ENCODE results near the gene CCDC12.
A peak's percentile ranks its signal among the peaks of the same experiment; 100 is the strongest.

CCDC12 gene

GRCh38 chr3:46976326-46977190, at the start of gene CCDC12:
Gene CCDC12 (minus strand): TSS chr3:46976745. CDS start chr3:46976732, 13 bp downstream.
- H3K4me1 ChIP-seq (ENCODE audit: low read depth, poor library complexity, severe bottlenecking), result peaks cover 7% of the 10 kb centered on the region
- H3K4me2 ChIP-seq, result peak within 1 kb of the TSS; percentile 63
- H3K27ac ChIP-seq, result peak within 1 kb of the TSS; percentile 68
- H3K36me3 ChIP-seq (ENCODE audit: insufficient read depth), result no peaks in the 10 kb centered on the region
- H3K9ac ChIP-seq, result peak within 1 kb of the TSS; percentile 80
- peaks cover 52% of the 10 kb centered on the region for H3K79me2 ChIP-seq (ENCODE audit: insufficient read depth, low read depth)
- H4K20me1 ChIP-seq (ENCODE audit: insufficient read depth), result no peaks in the 10 kb centered on the region
- no peak within 1 kb of the TSS for H3K4me3 ChIP-seq (IDR thresholded peaks at IDR 0.05; ENCODE audit: insufficient read depth, low read depth, low read length)
- H3K27me3 ChIP-seq (ENCODE audit: insufficient read depth, low read depth), result no peaks in the 10 kb centered on the region
- no peak for TF ChIP-seq CTCF (conservative IDR thresholded peaks at IDR 0.05; ENCODE audit: low read depth, low read length)
- peak within 1 kb of the TSS; percentile 41; the same call in 1 of the 2 replicates for H2AFZ ChIP-seq (ENCODE audit: low read depth)

DNA sequence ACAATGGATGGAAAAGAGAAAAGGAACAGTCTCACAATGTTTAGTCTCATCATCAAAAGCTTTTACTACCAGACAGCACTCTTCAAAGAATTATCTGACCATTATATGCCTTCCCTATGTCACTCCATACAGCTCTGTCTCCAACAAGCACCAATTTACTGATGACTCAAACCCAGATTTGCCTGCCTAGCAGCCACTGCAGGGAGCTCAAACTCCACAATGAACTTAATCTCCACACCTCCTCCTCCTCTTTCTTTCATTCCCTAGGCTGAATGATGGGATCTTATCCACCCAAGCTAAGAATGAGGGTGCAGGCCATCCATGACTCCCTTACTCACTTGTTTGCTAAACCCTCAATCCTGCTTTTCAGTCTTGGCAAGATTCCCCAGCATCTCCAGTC, 48.4 kb upstream of the CCDC12 start:
- Histone ChIP-seq H2AFZ (ENCODE audit: low read depth) (no peak overlapping the region), H3K36me3 (ENCODE audit: insufficient read depth) (no peaks in the 10 kb centered on the region), H3K4me3 (IDR thresholded peaks at IDR 0.05; ENCODE audit: insufficient read depth, low read depth, low read length) (no peak overlapping the region), H3K27me3 (ENCODE audit: insufficient read depth, low read depth) (no peaks in the 10 kb centered on the region), H3K9ac (no peak overlapping the region), H3K4me2 (no peak overlapping the region), H3K4me1 (ENCODE audit: low read depth, poor library complexity, severe bottlenecking) (no peaks in the 10 kb centered on the region), H3K27ac (no peak overlapping the region), H3K79me2 (ENCODE audit: insufficient read depth, low read depth) (no peaks in the 10 kb centered on the region), H4K20me1 (ENCODE audit: insufficient read depth) (no peaks in the 10 kb centered on the region)
- TF ChIP-seq CTCF (conservative IDR thresholded peaks at IDR 0.05; ENCODE audit: low read depth, low read length), result no peak

DNA sequence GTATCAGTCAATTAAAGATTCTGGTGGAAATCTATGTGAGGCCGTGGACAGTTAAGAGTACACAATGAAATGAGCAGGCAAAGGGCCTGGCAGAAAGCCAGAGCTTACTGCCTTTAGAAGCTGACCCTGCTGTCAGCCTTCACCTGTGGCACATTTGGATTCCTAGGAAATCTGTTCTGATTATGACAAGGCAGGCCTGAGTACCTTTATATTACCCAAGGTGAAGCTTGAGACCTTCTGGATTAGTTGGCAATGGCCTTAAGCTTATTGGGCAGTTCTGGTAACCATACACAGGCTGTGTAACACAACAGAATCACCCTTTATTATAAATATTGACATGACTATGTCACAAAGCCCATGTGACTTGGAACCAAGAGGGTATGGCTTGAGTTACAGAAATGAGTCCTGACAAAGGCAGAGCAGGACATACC, 46.1 kb upstream of the CCDC12 start:
- no peak overlapping the region for H3K4me2 ChIP-seq
- H3K36me3 ChIP-seq (ENCODE audit: insufficient read depth), result no peaks in the 10 kb centered on the region
- H3K4me3 ChIP-seq (IDR thresholded peaks at IDR 0.05; ENCODE audit: insufficient read depth, low read depth, low read length), result no peak overlapping the region
- no peak for TF ChIP-seq CTCF (conservative IDR thresholded peaks at IDR 0.05; ENCODE audit: low read depth, low read length)
- no peaks in the 10 kb centered on the region for H3K27me3 ChIP-seq (ENCODE audit: insufficient read depth, low read depth)
- H4K20me1 ChIP-seq (ENCODE audit: insufficient read depth), result no peaks in the 10 kb centered on the region
- no peak overlapping the region for H3K27ac ChIP-seq
- no peak overlapping the region for H3K9ac ChIP-seq
- no peaks in the 10 kb centered on the region for H3K4me1 ChIP-seq (ENCODE audit: low read depth, poor library complexity, severe bottlenecking)
- H3K79me2 ChIP-seq (ENCODE audit: insufficient read depth, low read depth), result no peaks in the 10 kb centered on the region
- H2AFZ ChIP-seq (ENCODE audit: low read depth), result no peak overlapping the region

- Histone ChIP-seq H3K27ac (no peak overlapping the region), H3K4me1 (ENCODE audit: low read depth, poor library complexity, severe bottlenecking) (no peaks in the 10 kb centered on the region), H2AFZ (ENCODE audit: low read depth) (no peak overlapping the region), H3K4me2 (no peak overlapping the region), H3K79me2 (ENCODE audit: insufficient read depth, low read depth) (no peaks in the 10 kb centered on the region), H3K36me3 (ENCODE audit: insufficient read depth) (no peaks in the 10 kb centered on the region), H4K20me1 (ENCODE audit: insufficient read depth) (no peaks in the 10 kb centered on the region), H3K27me3 (ENCODE audit: insufficient read depth, low read depth) (no peaks in the 10 kb centered on the region), H3K9ac (no peak overlapping the region), H3K4me3 (IDR thresholded peaks at IDR 0.05; ENCODE audit: insufficient read depth, low read depth, low read length) (no peak overlapping the region)
- TF ChIP-seq CTCF (conservative IDR thresholded peaks at IDR 0.05; ENCODE audit: low read depth, low read length), result no peak
These were observed 43.8 kb upstream of the CCDC12 start for GRCh38 chr3:47020311-47020710.
